GM18526 (cell line): ENCODE data around the gene POLN.

Source experiments
- POLR2A ChIP-seq: IDR thresholded peaks from 3 replicates; pipeline ENCODE4 v1.6.1; 2011; ENCODE audit not compliant: insufficient read length; ENCODE audit errors: extremely low read depth

The POLN gene

GRCh38 chr4:2241410-2242353 is at the start of gene POLN, which contains the start of gene HAUS3:
TSS of gene POLN (minus strand) at chr4:2242121. CDS start at chr4:2229231, 12,890 bp downstream.
TSS of gene HAUS3 (minus strand) at chr4:2242121. CDS start at chr4:2240946, 1,175 bp downstream.
- TF ChIP-seq POLR2A = peak; percentile 88

- TF ChIP-seq POLR2A = no peak
Observed at GRCh38 chr4:2290974-2291704, 49.2 kb upstream of the POLN start.

GRCh38 chr4:2290488-2290887 is 48.6 kb upstream of the POLN start:
- no peak for TF ChIP-seq POLR2A

DNA sequence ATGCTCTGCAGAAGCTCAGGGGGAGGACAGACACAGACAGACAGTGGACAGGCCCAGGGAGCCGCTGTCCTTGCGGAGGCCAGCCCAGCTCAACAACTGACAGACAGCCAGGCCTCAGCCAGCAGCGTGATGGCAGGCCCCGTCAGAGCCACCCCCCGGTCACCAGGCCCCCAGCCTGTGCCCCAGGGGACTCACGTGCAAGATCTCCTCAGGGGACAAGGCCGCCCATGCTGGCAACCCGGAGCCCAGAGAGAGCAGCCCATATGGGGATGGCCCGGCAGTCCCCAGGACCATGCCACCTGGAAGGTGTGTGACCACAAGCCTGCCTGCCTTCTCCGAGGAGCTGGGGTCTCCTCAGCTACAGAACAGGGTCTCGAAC is 48.0 kb upstream of the POLN start:
- no peak for TF ChIP-seq POLR2A

DNA sequence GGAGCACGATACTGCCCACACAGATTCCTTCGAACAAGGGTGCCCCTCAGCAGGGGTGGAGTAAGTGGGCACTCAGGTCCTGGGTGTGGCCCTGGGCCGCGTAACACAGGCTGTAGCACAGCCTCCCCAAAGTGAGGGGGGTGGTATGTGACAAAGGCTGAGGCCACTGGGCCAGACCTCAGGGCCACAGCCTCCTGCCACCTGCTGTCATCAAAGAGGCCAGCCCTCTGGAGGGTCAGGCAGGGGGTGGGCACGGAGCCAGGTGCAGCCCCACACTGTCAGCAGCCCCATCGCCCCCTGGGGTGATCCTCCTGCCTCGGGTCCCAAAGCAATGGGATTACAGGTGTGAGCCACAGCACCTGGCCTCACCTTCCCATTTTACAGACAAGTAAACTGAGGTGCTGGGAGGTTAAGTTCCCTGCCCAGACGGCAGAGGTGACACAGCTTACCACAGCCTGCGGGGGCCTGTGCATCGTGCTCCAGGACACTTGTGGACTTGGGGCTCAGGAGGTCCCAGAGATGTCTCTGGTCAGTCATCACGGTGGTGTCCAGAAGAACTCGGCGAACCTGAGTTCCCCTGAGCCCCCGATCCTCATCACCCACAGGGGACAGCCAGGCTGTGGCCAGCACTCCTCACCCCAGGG is 47.5 kb upstream of the POLN start:
- TF ChIP-seq POLR2A = no peak

DNA sequence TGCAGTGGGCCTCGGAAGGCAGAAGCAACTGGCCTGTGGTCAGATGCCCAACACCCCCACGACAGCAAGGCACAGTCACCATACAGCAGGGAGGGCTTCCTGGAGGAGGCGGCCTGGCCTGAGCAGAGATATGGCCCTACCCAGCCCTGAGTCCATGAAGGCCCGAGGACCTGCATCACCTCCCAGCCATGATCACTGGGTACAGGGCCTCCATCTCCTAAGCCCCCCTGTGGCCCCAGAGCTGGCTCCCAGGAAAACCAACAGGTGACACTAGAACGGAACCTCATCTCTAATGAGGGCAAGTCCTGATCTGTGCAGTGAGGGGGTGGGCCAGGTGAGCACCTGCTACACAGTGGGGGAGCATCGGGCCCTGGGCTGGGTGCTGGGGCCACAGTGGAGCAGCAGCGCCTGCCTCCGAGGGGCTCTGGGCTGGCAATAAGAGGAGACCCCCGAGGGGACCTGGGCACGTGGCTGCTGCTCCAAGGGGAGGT is 46.2 kb upstream of the POLN start:
- no peak for TF ChIP-seq POLR2A

GRCh38 chr4:2287594-2287915 is 45.6 kb upstream of the POLN start:
- TF ChIP-seq POLR2A = no peak

GRCh38 chr4:2286904-2287593 is 45.1 kb upstream of the POLN start:
- TF ChIP-seq POLR2A = no peak

DNA sequence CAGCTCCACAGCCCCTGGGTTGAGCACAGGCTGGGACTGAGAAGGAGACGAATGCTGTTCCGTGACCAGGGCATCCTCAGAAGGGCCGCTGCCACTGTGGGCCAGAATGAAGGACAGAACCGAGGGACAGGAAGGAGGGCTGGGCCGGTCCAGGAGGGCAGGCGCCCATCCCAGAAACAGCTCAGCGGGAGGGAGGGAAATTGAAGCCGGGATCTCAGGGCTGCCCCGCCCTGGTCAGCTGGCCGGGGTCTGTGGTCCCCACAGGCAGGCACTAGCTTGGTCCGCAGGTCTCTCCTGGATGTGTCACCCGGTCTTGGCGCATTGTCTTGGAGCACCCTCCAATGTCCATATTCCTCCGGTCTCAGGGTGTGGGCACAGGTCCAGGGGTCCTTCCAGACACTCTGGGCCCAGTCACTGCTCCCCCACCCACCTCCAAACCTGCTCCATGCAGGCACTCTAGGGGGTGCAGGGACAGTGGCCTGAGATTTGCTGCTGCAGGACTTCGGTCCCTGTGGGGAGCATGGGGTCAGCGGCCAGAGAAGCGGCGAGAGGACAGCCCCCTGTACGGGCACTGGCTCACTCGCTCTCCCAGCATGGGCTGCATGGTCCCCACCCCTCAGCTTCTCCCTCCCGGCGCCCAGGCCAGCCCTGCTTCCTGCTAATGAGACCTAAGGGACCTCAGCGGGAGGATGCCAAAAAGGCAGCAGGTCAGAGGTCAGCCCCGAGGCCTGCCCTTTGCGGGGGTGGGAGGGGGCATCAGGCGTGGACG is 43.9 kb upstream of the POLN start:
- no peak for TF ChIP-seq POLR2A

DNA sequence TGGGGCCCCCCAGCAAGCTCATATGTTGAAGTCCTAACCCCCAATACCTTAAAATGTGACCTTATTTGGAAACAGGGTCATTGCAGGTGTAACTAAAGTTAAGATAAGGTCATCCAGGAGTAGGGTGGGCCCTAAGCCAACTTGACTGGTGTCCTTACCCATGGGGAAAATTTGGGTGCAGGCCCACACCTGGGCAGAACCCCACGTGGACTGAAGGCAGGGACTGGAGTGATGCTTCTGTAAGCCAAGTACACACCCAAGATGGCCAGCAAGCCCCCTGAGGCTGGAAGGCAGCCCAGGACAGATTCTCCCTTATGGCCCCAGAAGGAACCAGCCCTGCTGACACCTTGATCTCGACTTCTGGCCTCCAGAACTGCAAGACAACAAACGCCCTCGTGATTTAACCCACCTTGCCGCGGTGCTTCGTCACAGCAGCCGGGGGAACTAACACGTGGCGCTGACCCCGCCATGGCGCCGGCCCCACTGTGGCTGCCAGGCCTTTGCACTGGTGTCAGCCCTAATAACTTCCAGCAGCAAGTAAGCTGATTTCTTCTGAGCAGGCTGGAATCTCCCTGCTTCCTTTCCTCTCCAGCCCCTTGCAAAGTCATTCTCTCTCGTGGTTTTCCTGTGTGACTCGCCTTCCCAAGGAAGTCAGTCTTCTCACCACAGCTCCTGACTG is 43.2 kb upstream of the POLN start:
- no peak for TF ChIP-seq POLR2A

DNA sequence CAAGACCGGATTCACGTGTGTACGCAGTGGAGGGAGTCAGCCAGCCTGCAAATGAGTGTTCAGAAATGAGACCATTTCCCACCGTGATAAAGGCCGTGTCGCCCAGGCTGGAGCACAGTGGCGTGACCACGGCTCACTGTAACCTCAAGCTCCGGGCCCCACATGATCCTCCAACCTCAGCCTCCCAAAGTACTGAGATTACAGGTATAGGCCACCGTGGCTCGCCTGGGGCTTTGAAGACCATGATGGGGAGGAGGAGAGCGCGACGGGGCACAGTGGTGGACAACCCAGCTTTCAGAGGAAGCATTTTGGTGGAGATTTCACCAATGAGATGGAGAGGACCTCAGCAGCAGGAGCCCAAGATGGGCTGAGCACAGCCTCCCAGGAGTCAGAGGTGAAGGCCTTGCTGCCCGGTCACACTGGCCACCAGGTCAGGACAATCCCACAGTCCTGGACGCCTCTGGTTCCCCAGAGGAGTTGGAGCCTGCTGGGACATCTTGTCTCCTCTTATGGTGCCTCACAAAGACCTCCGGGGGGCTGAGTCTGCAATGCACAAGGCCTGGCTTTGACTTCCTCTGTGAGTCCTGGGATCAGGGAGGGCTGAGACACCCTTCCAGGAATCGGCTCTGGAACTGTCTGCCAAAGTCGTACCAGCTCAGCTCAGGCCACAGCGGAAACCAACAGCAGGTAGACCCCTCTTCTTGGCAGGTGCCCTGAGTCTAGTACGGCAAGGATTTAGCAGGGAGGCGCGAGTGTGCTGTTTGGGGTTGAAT is 42.4 kb upstream of the POLN start:
- no peak for TF ChIP-seq POLR2A

DNA sequence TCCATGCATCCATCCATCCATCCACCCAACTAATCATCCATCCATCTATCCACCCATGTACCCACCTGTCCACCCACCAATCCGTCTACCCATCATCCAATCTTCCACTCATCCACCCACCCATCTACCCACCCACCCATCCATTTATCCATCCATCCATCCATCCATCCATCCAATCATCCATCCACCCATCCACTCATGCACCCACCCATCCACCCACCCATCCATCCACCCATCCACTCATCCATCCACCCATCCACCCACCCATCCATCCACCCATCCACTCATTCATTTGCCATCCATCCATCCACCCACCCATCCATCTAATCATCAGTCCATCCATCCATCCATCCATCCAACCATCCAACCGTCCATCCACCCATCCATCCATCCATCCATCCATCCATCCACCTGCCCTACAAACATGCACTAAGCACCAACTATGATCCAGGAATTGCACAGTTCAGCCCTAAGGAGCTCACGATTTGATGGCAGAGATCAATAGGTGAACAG is 41.3 kb upstream of the POLN start:
- no peak for TF ChIP-seq POLR2A
